Memory B cell (primary cell): ENCODE data around the gene PPM1E.

Source experiments
- ATAC-seq: fragments of 150-1000 bp; cut with Tn5 transposase; 2 replicates; pipeline ENCODE4 v1.10.0; 2021; ENCODE audit warnings: low read depth, mild to moderate bottlenecking, moderate library complexity
- DNase-seq, 2 donors: peaks; one replicate each; pipeline ENCODE4 v3.0.0; 2022; ENCODE audit warnings: low spot score in 2 of 2
- H3K27ac Mint-ChIP-seq: one replicate; pipeline ENCODE4 v1.8.0; 2022; ENCODE audit warnings: mild to moderate bottlenecking, moderate library complexity, mixed read lengths
- H3K27me3 Mint-ChIP-seq: one replicate; pipeline ENCODE4 v1.8.0; 2022; ENCODE audit warnings: mixed read lengths
- H3K36me3 Mint-ChIP-seq: one replicate; pipeline ENCODE4 v1.8.0; 2022; ENCODE audit warnings: mild to moderate bottlenecking, mixed read lengths
- H3K4me1 Mint-ChIP-seq: one replicate; pipeline ENCODE4 v1.8.0; 2022; ENCODE audit warnings: mixed read lengths
- H3K4me3 Mint-ChIP-seq: one replicate; pipeline ENCODE4 v1.8.0; 2022; ENCODE audit warnings: mild to moderate bottlenecking, moderate library complexity, mixed read lengths
- H3K9me3 Mint-ChIP-seq: one replicate; pipeline ENCODE4 v1.8.0; 2022; ENCODE audit warnings: mixed read lengths

Gene PPM1E

DNA sequence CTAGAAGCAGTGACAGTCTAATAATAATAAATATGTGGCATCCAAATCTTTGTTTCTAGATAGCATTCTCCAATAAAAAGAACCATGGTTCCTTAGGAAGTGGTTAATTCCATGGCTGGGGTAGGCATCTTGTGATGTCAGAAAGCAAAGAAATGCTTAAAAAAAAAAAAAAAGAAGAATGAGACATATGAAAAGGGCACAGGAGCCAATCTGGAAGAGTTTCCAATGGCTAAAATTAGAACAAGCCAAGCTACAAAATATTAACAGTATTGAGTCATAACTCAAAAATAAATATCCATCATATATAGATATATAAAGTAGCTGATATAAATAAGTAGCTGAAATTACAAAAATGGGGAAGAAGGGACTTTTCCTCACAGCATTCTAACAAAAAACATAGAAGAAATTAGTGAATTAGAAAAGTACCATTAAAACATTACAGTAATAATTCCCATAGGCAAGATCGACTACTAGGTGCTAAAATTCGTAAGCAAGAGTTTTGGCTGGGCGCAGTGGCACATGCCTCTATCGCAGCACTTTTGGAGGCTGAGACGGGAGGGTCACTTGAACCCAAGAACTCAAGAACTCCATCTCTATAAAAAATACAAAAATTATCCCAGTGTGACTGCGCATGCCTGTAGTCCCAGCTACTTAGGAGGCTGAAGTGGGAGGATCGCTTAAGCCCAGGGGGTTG lies 239.7 kb downstream of the PPM1E start:
- H3K36me3 Mint-ChIP-seq, result peaks cover 5% of the 10 kb centered on the region
- no peaks in the 10 kb centered on the region for H3K9me3 Mint-ChIP-seq
- no peaks in the 10 kb centered on the region for H3K27me3 Mint-ChIP-seq
- no peak for ATAC-seq
- H3K27ac Mint-ChIP-seq, result no peak overlapping the region
- DNase-seq, result no peak
- peaks cover 3% of the 10 kb centered on the region for H3K4me1 Mint-ChIP-seq
- no peak overlapping the region for H3K4me3 Mint-ChIP-seq

- DNase-seq (no peak), ATAC-seq (no peak)
- no peaks in the 10 kb centered on the region for H3K9me3 Mint-ChIP-seq
- no peaks in the 10 kb centered on the region for H3K27me3 Mint-ChIP-seq
- H3K36me3 Mint-ChIP-seq, result peaks cover 7% of the 10 kb centered on the region
- no peak overlapping the region for H3K4me3 Mint-ChIP-seq
- peak overlapping the region; percentile 25 for H3K27ac Mint-ChIP-seq
- peaks cover 9% of the 10 kb centered on the region for H3K4me1 Mint-ChIP-seq
Observed at GRCh38 chr17:58996968-58997367, 241.3 kb downstream of the PPM1E start.

DNA sequence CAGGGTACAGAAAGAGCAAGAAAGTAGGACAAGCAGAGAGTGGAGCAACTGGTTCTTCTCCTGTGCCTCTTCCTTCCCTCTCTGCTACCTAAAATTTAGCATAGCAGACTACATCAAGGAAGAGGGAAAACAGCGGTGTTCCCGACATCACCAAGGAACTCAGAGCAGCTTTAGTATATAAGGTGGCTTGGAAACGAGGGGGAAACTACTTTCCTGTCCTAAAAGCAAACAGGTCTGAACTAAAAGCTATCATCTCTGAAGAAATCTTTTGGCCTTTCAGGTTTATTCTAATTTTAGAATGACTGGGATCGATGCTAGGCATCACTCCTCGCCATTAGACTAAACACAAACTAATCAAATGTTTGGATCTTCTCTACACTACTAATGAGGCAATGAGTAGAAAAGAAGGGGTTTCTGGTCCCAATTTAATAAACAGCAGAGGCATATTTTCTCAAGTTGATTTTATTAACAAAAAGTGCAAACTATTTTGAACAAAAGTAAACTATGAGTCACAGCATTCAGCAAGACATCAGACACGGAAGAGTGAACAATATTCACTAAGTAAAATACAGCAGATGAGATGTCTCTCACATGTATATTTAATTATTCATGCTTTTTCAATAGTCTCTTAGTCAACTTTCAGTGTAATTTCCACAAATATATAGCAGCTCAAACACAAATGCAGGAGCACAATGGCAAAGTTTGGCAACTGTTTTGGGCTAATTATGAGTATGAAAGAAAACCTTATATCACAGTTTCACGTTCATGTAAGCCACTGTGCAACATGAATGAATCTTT lies 242.3 kb downstream of the PPM1E start:
- no peak for ATAC-seq
- H3K36me3 Mint-ChIP-seq, result peaks cover 7% of the 10 kb centered on the region
- H3K27me3 Mint-ChIP-seq, result no peaks in the 10 kb centered on the region
- H3K4me3 Mint-ChIP-seq, result no peak overlapping the region
- no peaks in the 10 kb centered on the region for H3K9me3 Mint-ChIP-seq
- H3K27ac Mint-ChIP-seq, result peak overlapping the region; percentile 74
- peaks cover 9% of the 10 kb centered on the region for H3K4me1 Mint-ChIP-seq
- DNase-seq, result no peak

DNA sequence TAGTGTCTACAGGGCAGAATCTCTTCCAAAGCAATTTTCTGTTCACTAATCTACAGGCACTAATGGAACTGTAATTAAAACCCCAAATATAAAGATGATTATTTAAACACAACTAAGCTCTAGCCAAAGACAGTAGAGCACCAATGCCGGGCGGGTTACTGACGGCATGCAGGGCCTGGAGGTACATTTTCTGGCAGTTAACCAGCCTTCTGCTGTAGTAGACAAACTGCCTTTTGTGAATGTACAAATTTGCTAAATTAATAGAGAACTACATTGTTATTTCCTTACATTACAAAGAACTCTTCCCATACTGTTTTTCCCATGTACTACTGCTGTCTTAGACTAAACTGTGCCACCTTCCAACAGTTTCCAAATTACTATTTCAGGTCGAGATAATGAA lies 243.2 kb downstream of the PPM1E start:
- Mint-ChIP-seq H3K4me1 (peaks cover 8% of the 10 kb centered on the region), H3K4me3 (no peak overlapping the region), H3K27me3 (no peaks in the 10 kb centered on the region), H3K27ac (peak overlapping the region; percentile 74), H3K9me3 (no peaks in the 10 kb centered on the region), H3K36me3 (peaks cover 6% of the 10 kb centered on the region)
- ATAC-seq, result no peak
- DNase-seq, result no peak

DNA sequence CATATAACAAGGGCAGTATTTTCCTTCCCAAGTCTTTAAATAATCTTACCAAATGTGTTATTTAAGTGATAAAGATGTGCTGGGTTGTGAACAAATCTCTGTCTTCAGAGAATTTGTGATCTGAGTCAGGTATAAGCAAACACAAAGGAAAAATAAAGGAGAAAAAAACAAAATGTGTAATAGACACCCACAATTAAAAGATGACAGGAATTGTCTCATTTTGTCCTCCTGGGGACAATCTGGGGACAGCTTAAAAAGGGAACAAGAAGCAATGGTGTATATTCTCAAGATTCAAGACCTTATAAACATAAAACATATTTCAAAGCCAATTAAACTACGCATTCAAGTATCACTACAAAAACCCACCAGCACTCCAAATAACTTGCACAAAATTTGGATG lies 243.8 kb downstream of the PPM1E start:
- Mint-ChIP-seq H3K4me3 (no peak overlapping the region), H3K27me3 (no peaks in the 10 kb centered on the region), H3K4me1 (peaks cover 10% of the 10 kb centered on the region), H3K27ac (peak overlapping the region; percentile 74), H3K9me3 (no peaks in the 10 kb centered on the region), H3K36me3 (peaks cover 6% of the 10 kb centered on the region)
- ATAC-seq (no peak), DNase-seq (no peak)

GRCh38 chr17:59000022-59000421 lies 244.4 kb downstream of the PPM1E start:
- Mint-ChIP-seq H3K9me3 (no peaks in the 10 kb centered on the region), H3K36me3 (peaks cover 6% of the 10 kb centered on the region), H3K27me3 (no peaks in the 10 kb centered on the region), H3K27ac (peak overlapping the region; percentile 74), H3K4me1 (peaks cover 10% of the 10 kb centered on the region), H3K4me3 (no peak overlapping the region)
- ATAC-seq (no peak), DNase-seq (no peak)

DNA sequence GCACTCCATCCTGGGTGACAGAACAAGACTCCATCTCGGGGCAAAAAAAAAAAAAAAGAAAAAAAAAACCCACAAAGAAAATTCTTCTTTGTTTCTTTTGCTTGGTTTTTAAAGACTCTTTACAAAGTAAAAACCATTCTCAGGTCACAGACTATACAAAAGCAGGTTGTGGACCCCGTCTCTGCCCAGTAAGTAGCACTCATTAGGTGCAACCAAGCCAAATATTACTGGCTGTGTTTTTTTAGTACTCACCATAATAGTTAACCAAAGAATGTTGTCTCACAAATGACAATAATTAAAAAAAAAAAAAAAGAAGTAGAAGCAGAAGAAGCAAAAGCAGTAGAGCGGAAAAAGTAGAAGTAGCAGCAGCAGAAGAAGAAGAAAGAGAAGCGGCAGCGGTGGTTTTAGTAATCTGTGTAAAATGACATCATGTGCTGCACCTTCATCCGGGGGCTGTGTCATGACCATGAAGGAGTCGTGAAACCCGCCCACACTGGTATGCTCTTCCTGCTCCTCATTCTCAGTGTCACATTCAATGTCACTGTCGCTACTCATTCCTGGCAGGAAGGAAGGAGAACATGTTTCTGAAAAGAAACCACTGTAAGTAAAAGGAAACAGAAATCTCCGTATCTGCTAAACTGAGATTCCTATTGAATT lies 245.6 kb downstream of the PPM1E start:
- ATAC-seq (peak; percentile 99), DNase-seq (peak; percentile 46 to 77)
- Mint-ChIP-seq H3K4me3 (peak overlapping the region; percentile 87), H3K36me3 (peaks cover 6% of the 10 kb centered on the region), H3K9me3 (no peaks in the 10 kb centered on the region), H3K4me1 (peaks cover 10% of the 10 kb centered on the region), H3K27me3 (no peaks in the 10 kb centered on the region), H3K27ac (peak overlapping the region; percentile 97)

DNA sequence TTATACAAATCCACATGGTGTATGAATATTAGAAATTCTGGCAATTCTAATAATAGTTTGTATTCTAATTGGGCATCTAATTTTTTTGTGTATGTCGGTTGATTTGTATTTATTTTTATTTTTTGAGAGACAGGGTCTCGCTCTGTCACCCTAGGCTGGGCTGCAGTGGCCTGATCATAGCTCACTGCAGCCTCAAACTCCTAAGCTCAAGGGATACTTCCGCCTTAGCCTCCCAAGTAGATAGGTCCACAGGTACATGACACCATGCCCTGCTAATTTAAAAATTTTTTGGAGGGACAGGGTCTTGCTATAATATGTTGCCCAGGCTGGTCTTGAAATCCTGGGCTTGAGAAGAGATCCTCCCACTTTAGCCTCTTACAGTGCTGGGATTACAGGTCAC lies 246.5 kb downstream of the PPM1E start:
- ATAC-seq (no peak), DNase-seq (no peak)
- H3K4me3 Mint-ChIP-seq, result no peak overlapping the region
- H3K27ac Mint-ChIP-seq, result peak overlapping the region; percentile 97
- peaks cover 6% of the 10 kb centered on the region for H3K36me3 Mint-ChIP-seq
- H3K9me3 Mint-ChIP-seq, result no peaks in the 10 kb centered on the region
- peaks cover 10% of the 10 kb centered on the region for H3K4me1 Mint-ChIP-seq
- no peaks in the 10 kb centered on the region for H3K27me3 Mint-ChIP-seq

- ATAC-seq (no peak), DNase-seq (no peak)
- Mint-ChIP-seq H3K4me1 (peaks cover 10% of the 10 kb centered on the region), H3K36me3 (peaks cover 6% of the 10 kb centered on the region), H3K27me3 (no peaks in the 10 kb centered on the region), H3K27ac (no peak overlapping the region), H3K9me3 (no peaks in the 10 kb centered on the region), H3K4me3 (no peak overlapping the region)
Observed at GRCh38 chr17:59002848-59003247, 247.2 kb downstream of the PPM1E start.

DNA sequence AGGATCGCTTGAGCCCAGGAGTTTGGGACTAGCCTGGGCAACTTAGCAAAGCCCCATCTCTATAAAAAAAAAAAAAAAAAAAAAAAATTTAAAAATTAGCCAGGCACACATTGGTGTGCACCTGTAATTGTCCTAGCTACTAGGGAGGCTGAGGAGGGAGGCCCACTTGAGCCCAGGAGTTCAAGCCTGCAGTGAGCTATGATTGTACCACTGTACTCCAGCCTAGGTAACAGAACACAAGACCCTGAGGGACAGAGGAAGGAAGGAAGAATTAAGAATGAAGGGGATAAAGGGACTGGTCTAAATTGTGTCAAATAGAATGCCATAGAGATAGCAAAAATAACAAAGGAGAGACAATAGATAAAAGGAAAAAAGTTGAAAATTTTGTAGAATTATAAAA lies 248.2 kb downstream of the PPM1E start:
- peaks cover 10% of the 10 kb centered on the region for H3K4me1 Mint-ChIP-seq
- DNase-seq (no peak), ATAC-seq (no peak)
- no peaks in the 10 kb centered on the region for H3K9me3 Mint-ChIP-seq
- H3K36me3 Mint-ChIP-seq, result peaks cover 7% of the 10 kb centered on the region
- H3K27ac Mint-ChIP-seq, result no peak overlapping the region
- H3K4me3 Mint-ChIP-seq, result no peak overlapping the region
- H3K27me3 Mint-ChIP-seq, result no peaks in the 10 kb centered on the region

DNA sequence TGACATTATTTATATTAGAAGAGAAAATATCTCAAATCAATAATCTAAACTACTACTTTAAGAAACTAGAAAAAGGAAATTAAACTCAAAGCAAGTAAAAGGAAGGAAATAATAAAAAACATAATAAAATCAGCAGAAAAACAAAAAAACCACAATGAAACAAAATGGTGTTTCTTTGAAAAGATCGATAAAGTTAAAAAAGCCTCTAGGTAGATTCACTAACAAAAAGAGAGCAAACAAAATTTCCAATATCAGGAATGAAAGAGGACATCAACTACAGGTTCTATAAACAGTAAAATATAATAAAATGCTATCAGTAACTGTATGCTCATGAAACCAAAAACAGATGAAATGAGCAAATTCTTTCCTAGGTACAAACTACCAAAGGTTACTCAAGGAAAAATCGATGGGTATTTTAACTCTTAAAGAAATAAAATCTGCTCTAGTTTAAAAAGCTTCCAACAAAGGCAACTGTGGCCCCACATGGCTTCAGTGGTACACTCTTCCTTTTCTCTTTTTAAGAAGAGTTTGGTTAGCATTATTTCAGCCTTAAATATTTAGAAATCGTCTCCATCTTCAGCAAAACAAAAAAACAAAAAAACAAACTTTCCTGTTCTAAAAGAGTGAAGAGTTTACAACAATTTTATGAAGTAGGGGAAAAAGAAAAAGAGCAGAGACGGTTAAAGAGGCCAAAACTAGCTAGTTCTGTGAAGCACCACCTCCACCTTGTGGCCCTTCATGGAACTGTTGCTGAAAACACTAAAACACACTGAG lies 248.9 kb downstream of the PPM1E start:
- peaks cover 10% of the 10 kb centered on the region for H3K4me1 Mint-ChIP-seq
- no peaks in the 10 kb centered on the region for H3K9me3 Mint-ChIP-seq
- peaks cover 5% of the 10 kb centered on the region for H3K36me3 Mint-ChIP-seq
- peak; percentile 71 to 72 for DNase-seq
- no peak overlapping the region for H3K27ac Mint-ChIP-seq
- no peak overlapping the region for H3K4me3 Mint-ChIP-seq
- no peaks in the 10 kb centered on the region for H3K27me3 Mint-ChIP-seq
- no peak for ATAC-seq

DNA sequence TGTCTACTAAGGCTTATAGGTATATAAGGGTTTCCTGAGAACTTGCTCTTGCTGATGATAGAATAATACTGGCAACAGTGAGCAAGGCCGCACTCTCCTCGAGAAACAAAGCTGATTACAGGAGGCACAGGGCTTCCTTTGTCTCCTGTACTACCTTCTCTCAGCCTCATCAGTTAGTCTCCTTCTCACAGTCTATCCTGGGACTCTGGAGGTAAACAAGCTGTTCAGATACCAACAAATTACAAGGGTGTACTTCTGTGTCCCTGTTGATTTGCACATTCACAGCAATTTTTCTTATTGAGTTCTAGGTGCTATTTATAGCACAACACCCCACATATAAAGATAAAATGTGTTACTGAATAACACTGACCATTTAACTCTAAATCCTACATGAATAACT lies 252.3 kb downstream of the PPM1E start:
- no peaks in the 10 kb centered on the region for H3K9me3 Mint-ChIP-seq
- peaks cover 3% of the 10 kb centered on the region for H3K4me1 Mint-ChIP-seq
- no peak overlapping the region for H3K4me3 Mint-ChIP-seq
- DNase-seq, result no peak
- H3K27ac Mint-ChIP-seq, result peak overlapping the region; percentile 73
- no peak for ATAC-seq
- peaks cover 3% of the 10 kb centered on the region for H3K36me3 Mint-ChIP-seq
- H3K27me3 Mint-ChIP-seq, result no peaks in the 10 kb centered on the region

GRCh38 chr17:59008737-59009136 lies 253.1 kb downstream of the PPM1E start:
- Mint-ChIP-seq H3K36me3 (peaks cover 3% of the 10 kb centered on the region), H3K9me3 (no peaks in the 10 kb centered on the region), H3K27me3 (no peaks in the 10 kb centered on the region), H3K27ac (peak overlapping the region; percentile 73), H3K4me3 (no peak overlapping the region), H3K4me1 (peaks cover 3% of the 10 kb centered on the region)
- no peak for ATAC-seq
- DNase-seq, result no peak

DNA sequence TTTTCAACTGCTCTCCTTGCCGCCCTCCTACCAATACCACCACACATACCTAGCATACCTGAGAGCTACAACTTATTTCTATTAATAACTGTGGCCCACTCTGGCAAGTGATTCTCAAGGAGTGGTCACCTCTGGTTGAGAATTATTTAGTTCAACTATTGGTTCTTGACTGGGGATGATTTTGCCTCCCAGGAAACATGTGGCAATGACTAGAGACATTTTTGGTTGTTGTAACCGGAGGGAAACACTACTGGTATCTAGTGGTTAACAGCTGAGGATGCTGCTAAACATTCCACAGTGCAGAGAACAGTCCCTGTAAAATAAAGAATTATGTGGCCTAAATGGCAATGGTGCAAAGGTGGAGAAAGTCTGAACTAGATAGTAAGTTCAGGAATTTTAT lies 254.4 kb downstream of the PPM1E start:
- Mint-ChIP-seq H3K27me3 (no peaks in the 10 kb centered on the region), H3K9me3 (no peaks in the 10 kb centered on the region), H3K27ac (no peak overlapping the region), H3K4me3 (no peak overlapping the region), H3K36me3 (peaks cover 3% of the 10 kb centered on the region), H3K4me1 (no peaks in the 10 kb centered on the region)
- DNase-seq, result no peak
- ATAC-seq, result no peak
